Measurements from ENCODE around the gene MESP2.
A peak's percentile ranks its signal among the peaks of the same experiment; 100 is the strongest.
"Not testable (repeated sequence)": the region's sequence is repeated elsewhere in the genome, so short reads cannot be mapped to it uniquely, and the experiment has no call there.

Gene MESP2

GRCh38 chr15:89777782-89778380 is 1.7 kb downstream of the MESP2 start:
- no peak for DNase-seq (ENCODE audit: insufficient read length, low spot score)
- FAIRE-seq, result no peak

- FAIRE-seq (no peak), DNase-seq (ENCODE audit: insufficient read length, low spot score) (no peak)
Observed at GRCh38 chr15:89778861-89779260, 2.7 kb downstream of the MESP2 start.

GRCh38 chr15:89780601-89781000 is 4.5 kb downstream of the MESP2 start:
- DNase-seq (ENCODE audit: insufficient read length, low spot score) (no peak), FAIRE-seq (no peak)

- FAIRE-seq (peak; percentile 62), DNase-seq (ENCODE audit: insufficient read length, low spot score) (no peak)
Observed at GRCh38 chr15:89781055-89781454, 4.9 kb downstream of the MESP2 start.

- no peak for DNase-seq (ENCODE audit: insufficient read length, low spot score)
Observed at GRCh38 chr15:89781891-89782618, 5.9 kb downstream of the MESP2 start.

GRCh38 chr15:89782619-89782950 is 6.5 kb downstream of the MESP2 start:
- FAIRE-seq, result not testable (repeated sequence)

More at GRCh38 chr15:89781891-89782618, 5.9 kb downstream of the MESP2 start:
- FAIRE-seq, result no peak

GRCh38 chr15:89783111-89783860 is 7.2 kb downstream of the MESP2 start:
- no peak for FAIRE-seq
- DNase-seq (ENCODE audit: insufficient read length, low spot score), result no peak

More at GRCh38 chr15:89782619-89782950, 6.5 kb downstream of the MESP2 start:
- not testable (repeated sequence) for DNase-seq (ENCODE audit: insufficient read length, low spot score)

GRCh38 chr15:89783861-89784685 is 7.9 kb downstream of the MESP2 start:
- FAIRE-seq, result no peak
- DNase-seq (ENCODE audit: insufficient read length, low spot score), result no peak

GRCh38 chr15:89784686-89784960 is 8.5 kb downstream of the MESP2 start:
- no peak for DNase-seq (ENCODE audit: insufficient read length, low spot score)
- FAIRE-seq, result no peak

GRCh38 chr15:89785064-89785773 is 9.1 kb downstream of the MESP2 start:
- DNase-seq (ENCODE audit: insufficient read length, low spot score), result no peak
- FAIRE-seq, result no peak

- DNase-seq (ENCODE audit: insufficient read length, low spot score) (no peak), FAIRE-seq (no peak)
Observed at GRCh38 chr15:89785774-89786140, 9.6 kb downstream of the MESP2 start.

GRCh38 chr15:89787944-89788343 is 11.8 kb downstream of the MESP2 start:
- DNase-seq (ENCODE audit: insufficient read length, low spot score) (no peak), FAIRE-seq (no peak)

GRCh38 chr15:89788585-89788984 is 12.5 kb downstream of the MESP2 start:
- not testable (repeated sequence) for FAIRE-seq; DNase-seq (ENCODE audit: insufficient read length, low spot score)

GRCh38 chr15:89790206-89790605 is 14.1 kb downstream of the MESP2 start:
- FAIRE-seq (no peak), DNase-seq (ENCODE audit: insufficient read length, low spot score) (no peak)

- no peak for DNase-seq (ENCODE audit: insufficient read length, low spot score)
- no peak for FAIRE-seq
Observed at GRCh38 chr15:89790661-89791060, 14.5 kb downstream of the MESP2 start.

GRCh38 chr15:89792106-89792805 is 16.1 kb downstream of the MESP2 start:
- FAIRE-seq (no peak), DNase-seq (ENCODE audit: insufficient read length, low spot score) (no peak)

- FAIRE-seq, result no peak
- DNase-seq (ENCODE audit: insufficient read length, low spot score), result no peak
Observed at GRCh38 chr15:89794627-89795241, 18.6 kb downstream of the MESP2 start.

- FAIRE-seq, result no peak
Observed at GRCh38 chr15:89795996-89796395, 19.9 kb downstream of the MESP2 start.

GRCh38 chr15:89797678-89798201 is 21.6 kb downstream of the MESP2 start:
- FAIRE-seq (no peak), DNase-seq (ENCODE audit: insufficient read length, low spot score) (no peak)

More at GRCh38 chr15:89795996-89796395, 19.9 kb downstream of the MESP2 start:
- no peak for DNase-seq (ENCODE audit: insufficient read length, low spot score)
